NCI-H1105 (cell line): ENCODE data around the gene LRCH1.
"Not testable (repeated sequence)": the region's sequence is repeated elsewhere in the genome, so short reads cannot be mapped to it uniquely, and the experiment has no call there.

Experiments used
- DNase-seq: peaks from one replicate; lab custom pipeline; 2025; lab: John Stamatoyannopoulos, UW

The LRCH1 gene

GRCh38 chr13:46753137-46753536 lies 200.2 kb downstream of the LRCH1 start:
- no peak for DNase-seq

GRCh38 chr13:46753917-46754316 lies 200.9 kb downstream of the LRCH1 start:
- DNase-seq = no peak

GRCh38 chr13:46754812-46755211 lies 201.8 kb downstream of the LRCH1 start:
- DNase-seq = no peak

- not testable (repeated sequence) for DNase-seq
These were observed 202.5 kb downstream of the LRCH1 start for GRCh38 chr13:46755508-46755907.

GRCh38 chr13:46756977-46757376 lies 204.0 kb downstream of the LRCH1 start:
- no peak for DNase-seq

GRCh38 chr13:46757640-46758039 lies 204.7 kb downstream of the LRCH1 start:
- DNase-seq = no peak

GRCh38 chr13:46759846-46760245 lies 206.9 kb downstream of the LRCH1 start:
- DNase-seq = no peak

GRCh38 chr13:46761174-46761573 lies 208.2 kb downstream of the LRCH1 start:
- DNase-seq = no peak

GRCh38 chr13:46761866-46762265 lies 208.9 kb downstream of the LRCH1 start:
- no peak for DNase-seq

- not testable (repeated sequence) for DNase-seq
These were observed 217.0 kb downstream of the LRCH1 start for GRCh38 chr13:46769925-46770324.

GRCh38 chr13:46771693-46772092 lies 218.7 kb downstream of the LRCH1 start:
- no peak for DNase-seq

GRCh38 chr13:46773541-46773940 lies 220.6 kb downstream of the LRCH1 start:
- DNase-seq = no peak

GRCh38 chr13:46775385-46776107 lies 222.6 kb downstream of the LRCH1 start:
- no peak for DNase-seq

- no peak for DNase-seq
These were observed 225.1 kb downstream of the LRCH1 start for GRCh38 chr13:46778095-46778494.

GRCh38 chr13:46778890-46779289 lies 225.9 kb downstream of the LRCH1 start:
- DNase-seq = no peak

- DNase-seq = no peak
These were observed 229.1 kb downstream of the LRCH1 start for GRCh38 chr13:46782066-46782465.

- DNase-seq = no peak
These were observed 229.7 kb downstream of the LRCH1 start for GRCh38 chr13:46782691-46783090.

GRCh38 chr13:46783504-46783903 lies 230.5 kb downstream of the LRCH1 start:
- DNase-seq = no peak

GRCh38 chr13:46795321-46795720 lies 242.4 kb downstream of the LRCH1 start:
- DNase-seq = no peak

- DNase-seq = no peak
These were observed 243.2 kb downstream of the LRCH1 start for GRCh38 chr13:46796129-46796514.

- peak; percentile 78 for DNase-seq
These were observed 243.8 kb downstream of the LRCH1 start, which contains the start of gene ESD for GRCh38 chr13:46796515-46797474. ESD (minus strand) TSS chr13:46797161; CDS start chr13:46791413, 5,748 bp downstream.

- no peak for DNase-seq
These were observed 244.7 kb downstream of the LRCH1 start for GRCh38 chr13:46797501-46798237.
